ENCODE results near the gene SESN2. TPM values are rescaled to one million over a fixed set of nuclear protein-coding genes. Genes with fewer than 3 reads are reported as not detected.

Gene SESN2
- total and polyA plus RNA-seq, 2 donors from 2014 or later: 19.4 to 22.7 TPM

DNA sequence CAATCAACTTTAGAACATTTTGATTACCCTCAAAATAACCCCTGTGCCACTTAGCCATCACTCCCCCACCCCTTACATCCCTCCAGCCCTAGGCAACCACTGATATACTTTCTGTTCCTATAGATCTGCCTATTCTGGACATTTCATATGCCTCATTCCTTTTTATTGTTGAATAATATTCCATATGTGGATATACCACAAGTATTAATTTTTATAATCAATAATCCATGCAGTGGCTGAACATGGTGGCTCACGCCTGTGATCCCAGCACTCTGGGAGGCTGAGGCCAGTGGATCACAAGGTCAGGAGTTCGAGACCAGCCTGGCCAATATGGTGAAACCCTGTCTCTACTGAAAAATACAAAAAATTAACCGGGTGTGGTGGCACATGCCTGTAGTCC lies 49.4 kb downstream of the SESN2 start:
- FAIRE-seq (no peak), DNase-seq (no peak)
- Histone ChIP-seq H3K9me3 (ENCODE audit: control insufficient read depth in 2 of 3, insufficient read depth in 1 of 3, low read length in 3 of 3) (no peaks in the 10 kb centered on the region), H3K4me3 (ENCODE audit: low read length in 3 of 3) (no peak overlapping the region), H3K36me3 (ENCODE audit: control insufficient read depth in 2 of 3, insufficient read depth in 3 of 3, low read length in 3 of 3) (no peaks in the 10 kb centered on the region), H3K27me3 (ENCODE audit: control insufficient read depth, insufficient read depth, low read length) (no peaks in the 10 kb centered on the region), H3K27ac (ENCODE audit: low read depth in 2 of 2, low read length in 2 of 2) (no peak overlapping the region), H3K4me1 (ENCODE audit: control insufficient read depth in 2 of 3, insufficient read depth in 2 of 3, low read depth in 1 of 3, low read length in 3 of 3) (peaks cover 0 to 5% (median under 1%) of the 10 kb centered on the region in 3 donors), H3K9ac (ENCODE audit: low read length in 3 of 3) (no peak overlapping the region)
- TF ChIP-seq, protein P1, sequence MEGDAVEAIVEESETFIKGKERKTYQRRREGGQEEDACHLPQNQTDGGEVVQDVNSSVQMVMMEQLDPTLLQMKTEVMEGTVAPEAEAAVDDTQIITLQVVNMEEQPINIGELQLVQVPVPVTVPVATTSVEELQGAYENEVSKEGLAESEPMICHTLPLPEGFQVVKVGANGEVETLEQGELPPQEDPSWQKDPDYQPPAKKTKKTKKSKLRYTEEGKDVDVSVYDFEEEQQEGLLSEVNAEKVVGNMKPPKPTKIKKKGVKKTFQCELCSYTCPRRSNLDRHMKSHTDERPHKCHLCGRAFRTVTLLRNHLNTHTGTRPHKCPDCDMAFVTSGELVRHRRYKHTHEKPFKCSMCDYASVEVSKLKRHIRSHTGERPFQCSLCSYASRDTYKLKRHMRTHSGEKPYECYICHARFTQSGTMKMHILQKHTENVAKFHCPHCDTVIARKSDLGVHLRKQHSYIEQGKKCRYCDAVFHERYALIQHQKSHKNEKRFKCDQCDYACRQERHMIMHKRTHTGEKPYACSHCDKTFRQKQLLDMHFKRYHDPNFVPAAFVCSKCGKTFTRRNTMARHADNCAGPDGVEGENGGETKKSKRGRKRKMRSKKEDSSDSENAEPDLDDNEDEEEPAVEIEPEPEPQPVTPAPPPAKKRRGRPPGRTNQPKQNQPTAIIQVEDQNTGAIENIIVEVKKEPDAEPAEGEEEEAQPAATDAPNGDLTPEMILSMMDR (IDR thresholded peaks at IDR 0.05; ENCODE audit: borderline replicate concordance, extremely low read depth, insufficient read depth): no peak
- intact Hi-C loops (cut with DNase I): no loop called here

DNA sequence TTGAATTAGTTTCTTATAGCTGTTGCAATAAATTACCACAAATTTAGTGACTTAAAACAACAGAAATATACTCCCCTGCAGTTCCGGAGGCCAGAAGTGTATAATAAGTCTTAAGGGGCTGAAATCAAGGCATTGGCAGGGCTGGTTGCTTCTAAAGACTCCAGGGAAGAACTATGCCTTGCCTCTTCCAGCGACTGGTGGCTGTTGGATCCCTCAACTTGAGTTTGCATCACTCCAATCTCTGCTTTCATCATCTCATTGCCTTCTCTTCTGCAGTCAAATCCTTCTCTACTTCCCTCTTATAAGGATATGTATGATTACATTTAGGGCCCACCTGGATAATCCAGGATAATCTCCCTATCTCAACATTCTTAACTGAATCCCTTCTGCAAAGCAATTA lies 50.4 kb downstream of the SESN2 start:
- H3K27ac ChIP-seq (ENCODE audit: low read depth in 2 of 2, low read length in 2 of 2): no peak overlapping the region
- peaks cover 0 to 5% (median 4%) of the 10 kb centered on the region in 3 donors for H3K4me1 ChIP-seq (ENCODE audit: control insufficient read depth in 2 of 3, insufficient read depth in 2 of 3, low read depth in 1 of 3, low read length in 3 of 3)
- FAIRE-seq: no peak
- H3K9ac ChIP-seq (ENCODE audit: low read length in 3 of 3): no peak overlapping the region
- no peak for DNase-seq
- no peaks in the 10 kb centered on the region for H3K27me3 ChIP-seq (ENCODE audit: control insufficient read depth, insufficient read depth, low read length)
- intact Hi-C loops (cut with DNase I): no loop called here
- H3K9me3 ChIP-seq (ENCODE audit: control insufficient read depth in 2 of 3, insufficient read depth in 1 of 3, low read length in 3 of 3): no peaks in the 10 kb centered on the region
- H3K4me3 ChIP-seq (ENCODE audit: low read length in 3 of 3): no peak overlapping the region
- H3K36me3 ChIP-seq (ENCODE audit: control insufficient read depth in 2 of 3, insufficient read depth in 3 of 3, low read length in 3 of 3): no peaks in the 10 kb centered on the region
- TF ChIP-seq, protein P1 (IDR thresholded peaks at IDR 0.05; ENCODE audit: borderline replicate concordance, extremely low read depth, insufficient read depth): no peak

DNA sequence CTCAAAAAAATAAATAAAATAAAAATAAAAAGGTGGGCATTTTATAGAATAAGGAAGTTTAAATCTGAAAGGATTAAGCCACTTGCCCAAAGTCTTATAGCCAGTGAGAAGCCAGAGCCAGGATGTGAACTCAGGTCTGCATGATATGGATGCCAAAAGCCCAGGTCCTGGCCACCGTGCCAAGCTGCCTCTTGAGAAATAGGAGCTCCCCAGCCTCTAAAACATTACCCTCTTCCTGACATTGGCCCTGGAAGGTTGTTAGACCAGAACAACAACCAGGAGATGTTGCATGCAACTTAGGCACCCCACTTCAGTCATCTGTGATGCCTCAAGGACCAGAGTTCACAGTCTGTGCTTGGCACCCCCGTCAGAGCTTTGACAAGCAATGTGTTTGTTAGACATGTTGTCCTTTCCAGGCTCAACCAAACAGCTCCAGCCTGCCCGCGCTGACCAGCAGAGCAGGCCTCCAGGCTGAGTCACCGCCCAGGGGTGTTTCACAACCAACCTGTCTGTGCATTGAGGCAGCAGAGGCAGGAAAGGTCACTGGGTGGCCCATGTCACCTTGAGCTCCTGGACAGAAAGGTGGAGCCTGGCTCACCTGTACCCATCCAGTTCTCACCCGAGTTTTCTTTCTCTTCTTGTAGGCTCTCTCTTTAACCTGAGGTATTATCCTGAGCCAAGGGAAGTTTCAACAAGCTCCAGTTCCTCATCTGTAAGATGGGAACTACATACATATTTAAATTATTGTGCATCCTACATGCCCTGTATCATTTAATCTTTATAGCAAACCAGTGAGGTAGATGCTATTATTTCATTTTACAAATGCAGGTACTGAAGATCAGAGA lies 54.6 kb downstream of the SESN2 start:
- FAIRE-seq: no peak

More for the DNA sequence above, 54.6 kb downstream of the SESN2 start:
- Histone ChIP-seq H3K27me3 (ENCODE audit: control insufficient read depth, insufficient read depth, low read length) (no peaks in the 10 kb centered on the region), H3K9ac (ENCODE audit: low read length in 3 of 3) (no peak overlapping the region), H3K9me3 (ENCODE audit: control insufficient read depth in 2 of 3, insufficient read depth in 1 of 3, low read length in 3 of 3) (no peaks in the 10 kb centered on the region), H3K4me3 (ENCODE audit: low read length in 3 of 3) (no peak overlapping the region), H3K27ac (ENCODE audit: low read depth in 2 of 2, low read length in 2 of 2) (no peak overlapping the region), H3K4me1 (ENCODE audit: control insufficient read depth in 2 of 3, insufficient read depth in 2 of 3, low read depth in 1 of 3, low read length in 3 of 3) (peaks cover 0 to 4% (median 0%) of the 10 kb centered on the region in 3 donors), H3K36me3 (ENCODE audit: control insufficient read depth in 2 of 3, insufficient read depth in 3 of 3, low read length in 3 of 3) (no peaks in the 10 kb centered on the region)
- intact Hi-C loops (cut with DNase I): no loop called here
- TF ChIP-seq, protein P1 (IDR thresholded peaks at IDR 0.05; ENCODE audit: borderline replicate concordance, extremely low read depth, insufficient read depth): no peak
- peak in 1 of 5 donors; percentile 94 for DNase-seq
